Vagina (tissue), 2 donors: Measurements from ENCODE around the gene GATA6.

Experiments used
- POLR2A ChIP-seq, 2 donors: fragments of 450-650 bp; IDR thresholded peaks; one replicate each; pipeline ENCODE4 v1.6.1; 2017; ENCODE audit warnings: antibody characterized with exemption in 2 of 2, mild to moderate bottlenecking in 2 of 2, moderate library complexity in 2 of 2
- POLR2AphosphoS5 ChIP-seq, 2 donors: sonication (generic); formaldehyde crosslinking; IDR thresholded peaks; one replicate each; pipeline ENCODE4 v1.9.0; 2017; ENCODE audit warnings: antibody characterized with exemption in 2 of 2, mild to moderate bottlenecking in 2 of 2, low read depth in 1 of 2; ENCODE audit not compliant: insufficient read depth in 1 of 2
- TF ChIP-seq, protein P1 (sequence below), 3 experiments: fragments of 450-650 bp in 2 of 3; fragments of 200-600 bp in 1 of 3; sonication (generic) in 1 of 3; IDR thresholded peaks; one replicate each; pipeline ENCODE4 v1.5.1; 2017 to 2019; ENCODE audit warnings: antibody characterized with exemption in 3 of 3, mild to moderate bottlenecking in 2 of 3, moderate library complexity in 2 of 3

DNA sequence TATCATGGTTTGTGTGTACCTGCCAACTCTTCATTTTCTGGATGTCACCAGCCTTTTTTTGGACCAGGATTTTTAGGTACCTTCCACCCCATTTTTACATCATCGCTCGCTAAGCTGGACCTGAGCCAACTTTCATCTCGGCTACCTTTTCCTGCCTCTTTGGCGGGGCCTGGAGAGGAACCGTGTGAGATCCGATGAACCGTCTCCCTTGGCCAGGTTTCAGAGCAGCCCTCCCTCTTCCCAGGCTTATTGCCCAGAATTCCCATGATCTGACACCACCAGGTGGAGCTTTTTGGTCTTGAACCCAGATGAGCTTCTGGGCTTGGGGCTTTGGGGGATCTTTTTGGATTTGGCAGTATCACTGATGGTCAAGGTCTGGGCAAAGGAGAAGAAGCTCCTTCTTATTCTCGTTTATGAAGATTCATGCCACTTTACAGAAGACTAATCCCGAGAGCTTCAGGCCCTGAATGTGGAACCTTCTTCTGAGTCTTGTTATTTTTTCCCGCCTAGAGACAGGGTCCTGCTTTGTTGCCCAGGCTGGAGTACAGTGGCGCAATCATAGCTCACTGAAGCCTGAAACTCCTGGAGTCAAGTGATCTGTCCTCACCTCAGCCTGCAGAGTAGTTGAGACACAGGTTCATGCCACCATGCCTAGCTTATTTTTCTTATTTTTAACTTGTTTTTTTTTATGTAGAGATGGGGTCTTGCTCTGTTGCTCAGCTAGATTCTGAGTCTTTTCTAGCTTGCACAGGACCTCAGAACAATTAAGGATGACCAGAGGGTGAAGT, 50.4 kb downstream of the GATA6 start:
- TF ChIP-seq, protein P1, sequence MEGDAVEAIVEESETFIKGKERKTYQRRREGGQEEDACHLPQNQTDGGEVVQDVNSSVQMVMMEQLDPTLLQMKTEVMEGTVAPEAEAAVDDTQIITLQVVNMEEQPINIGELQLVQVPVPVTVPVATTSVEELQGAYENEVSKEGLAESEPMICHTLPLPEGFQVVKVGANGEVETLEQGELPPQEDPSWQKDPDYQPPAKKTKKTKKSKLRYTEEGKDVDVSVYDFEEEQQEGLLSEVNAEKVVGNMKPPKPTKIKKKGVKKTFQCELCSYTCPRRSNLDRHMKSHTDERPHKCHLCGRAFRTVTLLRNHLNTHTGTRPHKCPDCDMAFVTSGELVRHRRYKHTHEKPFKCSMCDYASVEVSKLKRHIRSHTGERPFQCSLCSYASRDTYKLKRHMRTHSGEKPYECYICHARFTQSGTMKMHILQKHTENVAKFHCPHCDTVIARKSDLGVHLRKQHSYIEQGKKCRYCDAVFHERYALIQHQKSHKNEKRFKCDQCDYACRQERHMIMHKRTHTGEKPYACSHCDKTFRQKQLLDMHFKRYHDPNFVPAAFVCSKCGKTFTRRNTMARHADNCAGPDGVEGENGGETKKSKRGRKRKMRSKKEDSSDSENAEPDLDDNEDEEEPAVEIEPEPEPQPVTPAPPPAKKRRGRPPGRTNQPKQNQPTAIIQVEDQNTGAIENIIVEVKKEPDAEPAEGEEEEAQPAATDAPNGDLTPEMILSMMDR (IDR thresholded peaks at IDR 0.05): no peak
- no peak for TF ChIP-seq POLR2A (IDR thresholded peaks at IDR 0.05)
- no peak for TF ChIP-seq POLR2AphosphoS5 (IDR thresholded peaks at IDR 0.05; ENCODE audit: insufficient read depth in 1 of 2, low read depth in 1 of 2)
